ENCODE measurements around the gene TRIM33.

- TF ChIP-seq EZH2 (IDR thresholded peaks at IDR 0.05; ENCODE audit: low read length, missing control alignments) (no peak), CTCF (conservative IDR thresholded peaks at IDR 0.05 in 1 of 2, IDR thresholded peaks at IDR 0.05 in 1 of 2; ENCODE audit: low read depth in 1 of 2, low read length in 2 of 2) (no peak)
Observed at GRCh38 chr1:114547076-114547475, 36.1 kb upstream of the TRIM33 start.

All from fibroblast of lung (primary cell).